CD4-positive, alpha-beta T cell treated with Interleukin-6 for 4 hours (primary cell): ENCODE results near the gene ARMH3.

Experiments used
- DNase-seq: peaks from one replicate; pipeline ENCODE4 v3.0.0-alpha.2; 2020; ENCODE audit warnings: mixed read lengths

The ARMH3 gene

GRCh38 chr10:101892782-101893391, 163.1 kb downstream of the ARMH3 start:
- no peak for DNase-seq

DNA sequence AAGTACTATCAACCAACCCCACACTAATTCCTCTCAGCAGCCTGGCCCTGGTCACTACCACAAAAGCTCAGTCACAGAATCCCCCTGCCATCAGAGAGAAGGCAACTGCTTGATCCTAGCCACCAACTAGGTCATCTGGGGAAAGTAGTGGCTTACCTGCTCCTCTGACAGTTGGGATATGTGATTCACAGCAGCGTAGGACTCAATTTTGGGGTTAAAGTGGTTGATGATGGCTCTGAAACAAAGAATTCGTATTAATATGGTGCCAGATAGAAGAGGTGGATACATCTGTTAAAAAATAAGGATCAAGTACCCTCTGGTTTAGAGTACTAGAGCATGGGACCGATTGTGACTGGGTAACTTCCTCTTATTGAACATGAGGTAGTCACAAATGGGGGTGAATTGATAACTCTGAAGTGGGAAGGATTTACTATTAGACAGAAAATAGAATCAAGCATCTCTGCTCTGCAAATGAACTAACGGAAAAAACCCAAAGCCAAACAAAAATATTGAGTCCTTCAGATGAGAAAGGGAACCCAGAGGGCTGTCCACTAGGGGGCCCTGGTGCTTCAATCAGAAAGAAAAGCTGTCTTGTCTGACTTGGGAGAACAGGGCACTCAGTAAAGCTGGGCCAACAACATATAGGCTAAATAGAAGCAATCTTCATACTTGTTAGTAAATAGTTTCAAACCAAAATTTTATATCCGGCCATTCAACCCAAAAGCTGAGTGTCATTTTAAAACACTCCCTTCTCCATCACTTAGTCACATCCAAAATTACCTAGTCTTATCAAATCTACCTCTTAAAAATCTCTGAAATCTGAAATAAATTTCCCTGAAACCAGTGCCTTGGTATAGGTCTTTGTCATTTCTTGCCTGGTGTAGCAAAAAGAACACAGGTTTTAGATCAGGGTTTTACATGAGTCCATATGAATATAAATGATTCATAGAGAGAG, 166.4 kb downstream of the ARMH3 start:
- peak; percentile 69 for DNase-seq

GRCh38 chr10:101888251-101888949, 167.6 kb downstream of the ARMH3 start:
- DNase-seq = no peak

- DNase-seq = no peak
Measured at GRCh38 chr10:101887775-101888174, 168.2 kb downstream of the ARMH3 start.

- no peak for DNase-seq
Measured at GRCh38 chr10:101886521-101887312, 169.3 kb downstream of the ARMH3 start.

GRCh38 chr10:101881036-101881774, 174.8 kb downstream of the ARMH3 start:
- DNase-seq = no peak

- DNase-seq = no peak
Measured at GRCh38 chr10:101880232-101880573, 175.8 kb downstream of the ARMH3 start.

- no peak for DNase-seq
Measured at GRCh38 chr10:101879456-101880231, 176.3 kb downstream of the ARMH3 start.

GRCh38 chr10:101878869-101879268, 177.1 kb downstream of the ARMH3 start:
- DNase-seq = no peak

GRCh38 chr10:101875068-101875688, 180.8 kb downstream of the ARMH3 start:
- DNase-seq = no peak

DNA sequence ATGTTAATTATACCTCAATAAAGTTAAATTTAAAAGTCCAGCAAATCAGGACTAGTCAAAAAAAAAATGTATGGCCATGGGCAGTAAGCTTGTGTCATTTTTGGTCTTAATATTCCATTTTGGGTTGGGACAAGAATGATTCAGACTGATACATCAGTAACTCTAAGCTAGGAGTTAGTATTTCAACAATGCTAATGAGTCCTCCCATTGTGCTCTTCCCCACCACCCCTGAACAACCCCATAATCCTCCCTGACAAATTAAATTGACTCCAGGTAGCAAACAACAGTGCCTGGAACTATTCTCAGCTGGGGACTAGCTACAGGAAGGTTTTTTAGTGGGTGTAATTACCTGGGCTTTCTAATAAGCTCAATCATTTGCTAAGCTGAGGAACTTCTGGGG, 181.7 kb downstream of the ARMH3 start:
- no peak for DNase-seq

- no peak for DNase-seq
Measured at GRCh38 chr10:101867931-101868330, 188.0 kb downstream of the ARMH3 start.

DNA sequence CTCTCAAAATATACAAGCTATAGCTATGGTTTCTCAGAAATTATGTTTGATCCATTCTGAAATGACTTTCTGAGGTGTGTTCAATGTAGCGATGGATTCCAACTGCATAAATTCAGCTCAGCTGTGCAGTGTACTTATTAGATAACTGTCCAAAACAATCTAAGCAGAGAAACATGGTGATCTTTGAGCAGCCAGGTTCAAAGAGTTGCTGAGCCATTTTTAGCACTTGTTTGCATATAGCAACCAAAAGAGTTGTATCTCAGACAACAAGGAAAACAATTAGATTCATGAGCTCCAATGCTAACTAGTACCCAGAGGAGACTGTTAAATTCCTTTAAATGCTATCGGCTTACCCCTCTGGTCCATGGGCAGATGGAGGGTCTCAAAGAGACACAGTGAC, 196.4 kb downstream of the ARMH3 start:
- no peak for DNase-seq

DNA sequence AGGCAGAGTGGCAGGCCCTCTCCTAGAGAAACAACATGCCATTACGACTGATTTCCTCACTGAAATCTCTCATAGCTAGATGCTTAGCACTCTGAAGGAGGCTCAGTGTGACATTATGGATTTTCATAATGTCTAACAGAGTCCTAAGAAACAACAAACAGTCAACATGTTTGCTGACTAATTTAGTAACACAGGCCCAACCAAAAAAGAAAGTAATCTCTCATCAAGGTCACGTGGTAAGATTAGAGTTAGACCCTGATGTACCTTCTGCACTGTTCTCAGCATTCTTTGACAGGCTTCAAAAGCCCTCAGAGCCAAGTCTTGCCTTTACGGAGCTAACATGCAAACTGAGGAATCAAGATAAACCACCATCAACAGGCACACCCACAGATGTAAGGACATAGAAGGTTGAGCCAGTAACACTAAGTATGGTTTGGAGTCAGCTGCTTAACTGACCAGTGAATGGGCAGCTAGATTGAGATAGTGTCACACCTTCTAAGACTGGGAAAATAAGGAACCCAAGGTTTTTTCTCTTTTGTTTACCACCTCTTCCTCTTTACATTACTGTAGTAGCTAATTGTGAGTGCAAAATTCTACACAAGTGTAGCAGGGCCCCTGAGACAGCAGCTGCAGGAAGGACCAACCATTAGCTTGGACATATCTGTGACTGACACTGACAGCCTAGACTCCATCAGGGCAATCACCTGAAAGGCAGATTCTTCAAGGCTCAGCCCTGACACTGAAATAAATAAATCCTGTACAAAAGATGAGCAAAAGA, 197.1 kb downstream of the ARMH3 start:
- DNase-seq = no peak

DNA sequence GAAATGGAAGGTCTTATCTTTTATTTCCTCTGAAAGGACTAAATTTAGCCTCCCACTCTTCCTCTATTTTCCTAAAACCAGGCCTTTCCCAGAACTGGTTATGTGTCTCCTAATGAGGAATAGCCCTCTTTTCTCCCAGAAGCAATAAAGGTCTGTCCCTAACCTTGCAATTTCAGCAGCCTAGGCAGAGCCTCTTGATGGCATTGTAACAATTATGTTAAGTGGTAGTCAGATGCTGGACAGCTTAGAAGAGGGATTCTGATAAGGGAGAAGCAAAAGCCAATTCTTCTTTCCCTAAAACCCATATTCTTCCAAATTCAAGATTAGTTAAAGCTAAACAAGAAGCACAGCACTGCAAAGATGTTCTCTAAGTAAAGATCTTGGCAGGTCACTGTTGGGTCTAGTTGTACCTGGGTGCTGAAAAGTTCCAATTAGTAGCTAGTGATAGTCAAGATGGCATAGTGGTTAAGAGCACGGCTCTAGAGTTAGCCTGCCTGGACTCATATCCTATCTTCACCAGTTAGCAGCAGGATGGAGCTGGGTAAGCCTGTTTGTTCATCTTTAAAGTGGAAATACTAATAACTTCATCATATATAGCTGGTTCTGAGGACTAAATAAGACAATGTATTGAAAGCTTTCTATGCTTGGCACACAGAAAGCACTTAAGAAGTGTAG, 198.0 kb downstream of the ARMH3 start:
- DNase-seq = no peak

DNA sequence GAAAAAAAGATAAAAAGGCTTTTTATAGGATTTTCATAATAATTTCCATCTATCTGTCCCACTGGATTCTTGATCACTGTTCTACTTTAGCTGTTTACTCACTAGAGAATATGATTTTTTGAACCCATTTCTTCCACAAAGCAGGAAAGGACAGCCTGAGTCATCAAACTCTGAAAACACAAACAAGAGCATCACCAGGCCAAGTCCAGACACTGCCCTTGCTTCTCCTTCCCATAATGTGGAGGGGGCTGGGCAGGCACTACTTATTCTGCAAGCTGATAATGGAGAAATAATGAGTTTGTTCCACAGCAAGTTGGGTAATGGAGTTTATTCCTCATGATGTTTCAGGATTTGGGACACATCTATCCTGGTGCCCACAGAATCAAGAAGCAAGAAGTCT, 199.3 kb downstream of the ARMH3 start:
- DNase-seq = no peak

DNA sequence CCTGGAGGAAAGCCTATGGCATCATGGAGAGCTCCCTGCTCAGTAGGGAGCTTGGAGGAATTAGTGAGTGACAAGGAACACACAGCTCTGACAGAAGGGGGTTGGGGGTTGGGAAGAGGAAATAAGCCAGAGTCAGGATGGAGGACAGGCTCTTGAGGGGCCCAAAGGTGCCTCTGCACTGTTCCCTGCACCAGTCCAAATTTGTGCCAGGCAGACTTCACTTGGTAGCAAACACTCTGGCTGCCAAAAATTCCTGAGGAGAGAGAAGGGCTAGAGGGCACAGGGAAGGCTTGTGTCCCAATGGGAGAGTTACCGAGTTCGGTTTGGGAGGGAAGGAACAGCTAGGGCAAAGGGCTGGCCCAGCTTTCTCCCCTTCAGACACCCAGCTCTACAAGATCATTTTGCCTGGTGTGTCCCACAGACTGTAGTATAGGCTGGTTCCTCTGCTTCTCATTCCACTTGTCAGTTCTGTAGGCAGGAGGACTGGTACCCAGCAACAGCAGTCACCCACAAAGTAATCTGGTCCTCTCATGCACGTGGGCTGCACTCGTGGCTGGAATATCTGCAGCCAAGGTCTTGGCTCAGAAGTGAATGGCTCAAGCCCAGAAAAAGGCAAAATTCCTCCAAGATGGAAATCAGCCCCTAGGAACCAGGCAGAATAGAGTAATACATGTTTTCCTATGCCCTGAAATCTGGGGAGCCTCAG, 204.4 kb downstream of the ARMH3 start:
- DNase-seq = no peak

GRCh38 chr10:101850749-101851148, 205.2 kb downstream of the ARMH3 start:
- no peak for DNase-seq

- DNase-seq = no peak
Measured at GRCh38 chr10:101848894-101849351, 207.1 kb downstream of the ARMH3 start.
